Measurements from ENCODE around the gene NDOR1. TPM values are rescaled to one million over a fixed set of nuclear protein-coding genes. Genes with fewer than 3 reads are reported as not detected.

NDOR1 gene
- total and polyA plus RNA-seq, 2 donors (not counting 3 experiments of a cell fraction or from before 2014, with no cell fraction given): 13.5 to 26.7 TPM

DNA sequence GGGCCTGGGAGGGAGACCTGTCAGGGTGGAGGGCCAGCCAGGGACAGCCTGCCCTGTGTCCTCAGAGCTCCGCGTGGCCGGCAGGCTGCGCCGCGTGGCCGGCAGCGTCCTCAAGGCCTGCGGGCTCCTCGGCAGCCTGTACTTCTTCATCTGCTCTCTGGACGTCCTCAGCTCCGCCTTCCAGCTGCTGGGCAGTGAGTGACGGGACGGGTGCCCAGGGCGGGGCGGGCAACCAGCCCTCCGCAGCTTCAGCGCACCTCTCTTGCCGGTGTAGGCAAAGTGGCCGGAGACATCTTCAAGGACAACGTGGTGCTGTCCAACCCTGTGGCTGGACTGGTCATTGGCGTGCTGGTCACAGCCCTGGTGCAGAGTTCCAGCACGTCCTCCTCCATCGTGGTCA, 27.0 kb downstream of the NDOR1 start:
- CTCF ChIA-PET: no interaction called here
- no peak for FAIRE-seq
- Histone ChIP-seq H3K9me3 (replicated peaks; ENCODE audit: control insufficient read depth, insufficient read depth, low read length) (no peaks in the 10 kb centered on the region), H4K20me1 (replicated peaks; ENCODE audit: control insufficient read depth, extremely low read depth, insufficient read depth, low read length) (no peaks in the 10 kb centered on the region), H3K27me3 (ENCODE audit: control insufficient read depth in 2 of 2, insufficient read depth in 2 of 2, low read length in 2 of 2) (no peaks in the 10 kb centered on the region), H3K4me3 (replicated peaks in 1 of 3; ENCODE audit: insufficient read depth in 1 of 3, low read depth in 1 of 3, low read length in 3 of 3) (no peak overlapping the region), H3K36me3 (ENCODE audit: control insufficient read depth in 2 of 2, extremely low read depth in 1 of 2, insufficient read depth in 2 of 2, low read length in 2 of 2) (no peaks in the 10 kb centered on the region), H3K79me2 (ENCODE audit: control insufficient read depth, insufficient read depth, low read length) (no peaks in the 10 kb centered on the region), H3K4me2 (ENCODE audit: insufficient read depth, low read length) (no peak overlapping the region), H3K27ac (ENCODE audit: insufficient read depth, low read depth, low read length) (no peak overlapping the region), H3K4me1 (ENCODE audit: control insufficient read depth, extremely low read depth, insufficient read depth, low read length) (no peaks in the 10 kb centered on the region), H2AFZ (ENCODE audit: low read depth, low read length) (no peak overlapping the region), H3K9me1 (replicated peaks; ENCODE audit: control insufficient read depth, extremely low read depth, insufficient read depth, low read length) (no peaks in the 10 kb centered on the region), H3K9ac (replicated peaks; ENCODE audit: extremely low read depth, insufficient read depth, low read length) (no peak overlapping the region)
- dilution Hi-C loops (cut with MboI; ENCODE audit: extremely low pct_ligation_motif_present, low sequenced_read_pairs): no loop called here
- POLR2A ChIA-PET: no interaction called here
- BruUV-seq (replicated peaks): no TSS peak
- TF ChIP-seq, protein P1, sequence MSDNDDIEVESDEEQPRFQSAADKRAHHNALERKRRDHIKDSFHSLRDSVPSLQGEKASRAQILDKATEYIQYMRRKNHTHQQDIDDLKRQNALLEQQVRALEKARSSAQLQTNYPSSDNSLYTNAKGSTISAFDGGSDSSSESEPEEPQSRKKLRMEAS (IDR thresholded peaks at IDR 0.05; ENCODE audit: insufficient read depth, insufficient read length): no peak
- no peak for TF ChIP-seq JUN (IDR thresholded peaks at IDR 0.05; ENCODE audit: borderline replicate concordance, insufficient read depth, insufficient read length, low read depth)
- TF ChIP-seq FOS (IDR thresholded peaks at IDR 0.05; ENCODE audit: borderline replicate concordance, insufficient read depth, low read length): no peak
- no peak for TF ChIP-seq EZH2 (IDR thresholded peaks at IDR 0.05; ENCODE audit: borderline replicate concordance, low read depth, low read length, severe bottlenecking)
- no peak for TF ChIP-seq GATA2 (IDR thresholded peaks at IDR 0.05; ENCODE audit: insufficient read depth, insufficient read length, low read depth, low read length)
- TF ChIP-seq, protein P2, sequence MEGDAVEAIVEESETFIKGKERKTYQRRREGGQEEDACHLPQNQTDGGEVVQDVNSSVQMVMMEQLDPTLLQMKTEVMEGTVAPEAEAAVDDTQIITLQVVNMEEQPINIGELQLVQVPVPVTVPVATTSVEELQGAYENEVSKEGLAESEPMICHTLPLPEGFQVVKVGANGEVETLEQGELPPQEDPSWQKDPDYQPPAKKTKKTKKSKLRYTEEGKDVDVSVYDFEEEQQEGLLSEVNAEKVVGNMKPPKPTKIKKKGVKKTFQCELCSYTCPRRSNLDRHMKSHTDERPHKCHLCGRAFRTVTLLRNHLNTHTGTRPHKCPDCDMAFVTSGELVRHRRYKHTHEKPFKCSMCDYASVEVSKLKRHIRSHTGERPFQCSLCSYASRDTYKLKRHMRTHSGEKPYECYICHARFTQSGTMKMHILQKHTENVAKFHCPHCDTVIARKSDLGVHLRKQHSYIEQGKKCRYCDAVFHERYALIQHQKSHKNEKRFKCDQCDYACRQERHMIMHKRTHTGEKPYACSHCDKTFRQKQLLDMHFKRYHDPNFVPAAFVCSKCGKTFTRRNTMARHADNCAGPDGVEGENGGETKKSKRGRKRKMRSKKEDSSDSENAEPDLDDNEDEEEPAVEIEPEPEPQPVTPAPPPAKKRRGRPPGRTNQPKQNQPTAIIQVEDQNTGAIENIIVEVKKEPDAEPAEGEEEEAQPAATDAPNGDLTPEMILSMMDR (IDR thresholded peaks at IDR 0.05; ENCODE audit: extremely low read depth in 1 of 2, insufficient read depth in 1 of 2, low read depth in 1 of 2, low read length in 2 of 2): no peak
- no peak for TF ChIP-seq POLR2AphosphoS5 (IDR thresholded peaks at IDR 0.05; ENCODE audit: insufficient read depth, low read depth, low read length)
- no peak for TF ChIP-seq POLR2A (IDR thresholded peaks at IDR 0.05; ENCODE audit: low read depth, low read length)
- no peak for TF ChIP-seq MYC (IDR thresholded peaks at IDR 0.05; ENCODE audit: low read depth, low read length)
- intact Hi-C loops (cut with micrococcal nuclease): no loop called here
- no peak for DNase-seq (ENCODE audit: low read depth, low spot score)

All from endothelial cell of umbilical vein (primary cell).